HepG2 (cell line): ENCODE results near the gene AHSG. TPM values are rescaled to one million over a fixed set of nuclear protein-coding genes. Genes with fewer than 3 reads are reported as not detected.

Experiments used
- ATAC-seq: fragments of 200-7000 bp; cut with Tn5 transposase; 3 replicates; pipeline ENCODE4 v1.9.1; 2020; ENCODE audit warnings: mild to moderate bottlenecking, moderate library complexity
- BruUV-seq: library from RNA; stranded (reverse); fragments of 400-500 nt; replicated peaks from 2 replicates; lab custom pipeline; 2021; lab: Mats Ljungman, UMichigan
- CTCF ChIA-PET: fragments of 300-600 bp; formaldehyde crosslinking; extraction: SDS; loops from one replicate; lab custom pipeline; 2021; ENCODE audit warnings: low total read pairs, inconsistent platforms, low intra/inter-chr PET ratio; lab: Yijun Ruan, JAX
- POLR2A ChIA-PET: fragments of 350-600 bp; sonication (Branson Sonifier 250); formaldehyde crosslinking; loops from one replicate; lab custom pipeline; 2020; ENCODE audit warnings: antibody characterized with exemption, inconsistent platforms; lab: Yijun Ruan, JAX
- DNase-seq: peaks from one replicate; pipeline ENCODE4 v3.0.0-alpha.2; 2015; ENCODE audit warnings: low spot score
- FAIRE-seq: peaks from 3 replicates; lab custom pipeline; 2011; peaks lifted over from hg19 to GRCh38; lab: Jason Lieb, UNC
- H2AFZ ChIP-seq: one replicate; pipeline ENCODE4 v1.6.1; 2011; ENCODE audit warnings: low read length, inconsistent platforms
- H3K27ac ChIP-seq: fragments of 300-600 bp; 3 replicates; pipeline ENCODE4 v1.8.0; 2011; ENCODE audit warnings: mixed run types, mild to moderate bottlenecking, mixed read lengths, low read length, inconsistent platforms; ENCODE audit not compliant: insufficient read depth; ENCODE audit errors: extremely low read length
- H3K27me3 ChIP-seq, 2 experiments: fragments of 200-600 bp in 1 of 2; 2 replicates in 1 of 2; 3 replicates in 1 of 2; pipeline versions ENCODE4 v1.6.0 to v1.8.0; 2011; ENCODE audit warnings: low read length in 2 of 2, mild to moderate bottlenecking in 2 of 2, moderate library complexity in 2 of 2, inconsistent platforms in 1 of 2; ENCODE audit not compliant: insufficient read depth in 2 of 2, control insufficient read depth in 1 of 2
- H3K36me3 ChIP-seq, 2 experiments: fragments of 200-600 bp in 1 of 2; replicated peaks in 1 of 2; 2 replicates in 1 of 2; 3 replicates in 1 of 2; pipeline versions ENCODE4 v1.5.1 to v1.8.0; 2011; ENCODE audit warnings: low read length in 2 of 2, inconsistent platforms in 1 of 2; ENCODE audit not compliant: insufficient read depth in 2 of 2, control insufficient read depth in 1 of 2
- H3K4me1 ChIP-seq: 2 replicates; pipeline ENCODE4 v1.5.1; 2012; ENCODE audit warnings: low read length, inconsistent platforms; ENCODE audit not compliant: insufficient read depth
- H3K4me2 ChIP-seq: 2 replicates; pipeline ENCODE4 v1.6.0; 2011; ENCODE audit warnings: low read depth, low read length, inconsistent platforms
- H3K4me3 ChIP-seq, 3 experiments: fragments of 200-600 bp in 1 of 3; sonication (generic), shearing (Covaris generic) in 1 of 3; replicated peaks in 1 of 3; 2 replicates each; pipeline ENCODE4 v1.5.1; 2011 to 2016; ENCODE audit warnings: low read length in 3 of 3, inconsistent platforms in 2 of 3, low read depth in 2 of 3, mild to moderate bottlenecking in 2 of 3, control low read depth in 1 of 3, mixed read lengths in 1 of 3; ENCODE audit not compliant: insufficient read depth in 1 of 3
- H3K79me2 ChIP-seq: one replicate; pipeline ENCODE4 v1.6.1; 2011; ENCODE audit warnings: low read length, inconsistent platforms; ENCODE audit not compliant: insufficient read depth
- H3K9ac ChIP-seq: 2 replicates; pipeline ENCODE4 v1.6.0; 2011; ENCODE audit warnings: mild to moderate bottlenecking, low read depth, low read length, inconsistent platforms; ENCODE audit not compliant: insufficient read depth
- H3K9me3 ChIP-seq: 2 replicates; pipeline ENCODE4 v1.5.1; 2012; ENCODE audit warnings: mild to moderate bottlenecking, low read length
- H4K20me1 ChIP-seq: 2 replicates; pipeline ENCODE4 v1.6.0; 2011; ENCODE audit warnings: inconsistent platforms, mild to moderate bottlenecking, low read length, moderate library complexity; ENCODE audit not compliant: insufficient read depth
- MAF1 ChIP-seq: sonication (generic); formaldehyde crosslinking; IDR thresholded peaks from 2 replicates; pipeline ENCODE4 v1.5.0; 2020; ENCODE audit warnings: missing genetic modification reagents, borderline replicate concordance
- MLLT10 ChIP-seq: sonication (generic); formaldehyde crosslinking; IDR thresholded peaks from 2 replicates; pipeline ENCODE4 v1.4.0; 2020; ENCODE audit warnings: missing genetic modification reagents
- RBFOX2 ChIP-seq: fragments of 200-400 bp; formaldehyde crosslinking; IDR thresholded peaks from 2 replicates; pipeline ENCODE4 v1.6.1; 2017; ENCODE audit warnings: low read depth, mild to moderate bottlenecking, low read length
- REPIN1 ChIP-seq: sonication (generic); formaldehyde crosslinking; IDR thresholded peaks from 2 replicates; pipeline ENCODE4 v1.8.0; 2022; ENCODE audit warnings: missing genetic modification reagents, low read depth, mild to moderate bottlenecking, borderline replicate concordance
- RFXANK ChIP-seq: IDR thresholded peaks from 2 replicates; pipeline ENCODE4 v1.6.1; 2016
- SATB2 ChIP-seq: sonication (generic); formaldehyde crosslinking; IDR thresholded peaks from 2 replicates; pipeline ENCODE4 v1.5.0; 2020; ENCODE audit warnings: missing genetic modification reagents
- SNAI1 ChIP-seq: sonication (generic); formaldehyde crosslinking; IDR thresholded peaks from 2 replicates; pipeline ENCODE4 v1.5.0; 2020; ENCODE audit warnings: mild to moderate bottlenecking, missing genetic modification reagents, borderline replicate concordance
- SP4 ChIP-seq: sonication (generic); formaldehyde crosslinking; IDR thresholded peaks from 2 replicates; pipeline ENCODE4 v1.8.1; 2023; ENCODE audit warnings: mild to moderate bottlenecking, missing genetic modification reagents
- YEATS4 ChIP-seq: sonication (generic); formaldehyde crosslinking; IDR thresholded peaks from 2 replicates; pipeline ENCODE4 v1.4.0; 2020; ENCODE audit warnings: missing genetic modification reagents, borderline replicate concordance
- ZNF124 ChIP-seq: sonication (generic); formaldehyde crosslinking; IDR thresholded peaks from 2 replicates; pipeline ENCODE4 v1.4.0; 2020; ENCODE audit warnings: missing genetic modification reagents
- ZNF7 ChIP-seq: IDR thresholded peaks from 2 replicates; pipeline ENCODE4 v1.6.1; 2016; ENCODE audit warnings: missing biosample characterization, missing genetic modification reagents
- WGBS: methylation state at CpG from one replicate; pipeline ENCODE4 v1.1.6; 2017; ENCODE audit warnings: low lambda C conversion rate; 5-methylcytosine and 5-hydroxymethylcytosine counted together
- in situ Hi-C: cut with HindIII; loops from 2 replicates; pipeline ENCODE4 v1.10.0; 2017; ENCODE audit warnings: low pct_unique_long_range_greater_than_20kb; ENCODE audit not compliant: extremely low pct_ligation_motif_present
- intact Hi-C: fragments of 100-400 bp; cut with micrococcal nuclease; formaldehyde crosslinking; loops from one replicate; pipeline ENCODE4 v1.10.0; 2022; ENCODE audit not compliant: unreplicated experiment
- polyA plus RNA-seq, 8 experiments: library from polyadenylated mRNA; depleted of rRNA in 3 of 8; stranded (reverse) in 7 of 8; unstranded in 1 of 8; fragments of >200 nt; fragmentation: Illumina TruSeq in 4 of 8; extraction: Trizol in 4 of 8; gene quantifications; 2 replicates each; pipeline versions ENCODE4 v1.2.1 to v1.2.3, GENCODE V29; 2011 to 2016; ENCODE audit warnings: low read depth in 4 of 8, missing spikeins in 1 of 8, mixed read lengths in 1 of 8; ENCODE audit not compliant: insufficient read depth in 1 of 8
- total RNA-seq, 5 experiments: library from RNA; depleted of rRNA; stranded (reverse); fragments of >200 nt; fragmentation: Illumina TruSeq; extraction: Trizol; gene quantifications; 2 replicates each; pipeline ENCODE4 v1.2.3, GENCODE V29; 2016; ENCODE audit warnings: low read depth in 1 of 5
- TF ChIP-seq, protein P1 (sequence below): sonication (generic); formaldehyde crosslinking; IDR thresholded peaks from 2 replicates; pipeline ENCODE4 v1.4.0; 2020; ENCODE audit warnings: missing genetic modification reagents
- TF ChIP-seq, protein P2 (sequence below): sonication (generic); formaldehyde crosslinking; IDR thresholded peaks from 2 replicates; pipeline ENCODE4 v1.4.0; 2020; ENCODE audit warnings: missing genetic modification reagents, borderline replicate concordance
- TF ChIP-seq, protein P3 (sequence below): sonication (generic); formaldehyde crosslinking; IDR thresholded peaks from 2 replicates; pipeline ENCODE4 v1.8.0; 2022; ENCODE audit warnings: mild to moderate bottlenecking, missing genetic modification reagents

AHSG gene
- total and polyA plus RNA-seq, 2 of the 13 experiments (the other 11 are each of a cell fraction or from before 2014, with no cell fraction given): 2,043 to 19,152 TPM

DNA sequence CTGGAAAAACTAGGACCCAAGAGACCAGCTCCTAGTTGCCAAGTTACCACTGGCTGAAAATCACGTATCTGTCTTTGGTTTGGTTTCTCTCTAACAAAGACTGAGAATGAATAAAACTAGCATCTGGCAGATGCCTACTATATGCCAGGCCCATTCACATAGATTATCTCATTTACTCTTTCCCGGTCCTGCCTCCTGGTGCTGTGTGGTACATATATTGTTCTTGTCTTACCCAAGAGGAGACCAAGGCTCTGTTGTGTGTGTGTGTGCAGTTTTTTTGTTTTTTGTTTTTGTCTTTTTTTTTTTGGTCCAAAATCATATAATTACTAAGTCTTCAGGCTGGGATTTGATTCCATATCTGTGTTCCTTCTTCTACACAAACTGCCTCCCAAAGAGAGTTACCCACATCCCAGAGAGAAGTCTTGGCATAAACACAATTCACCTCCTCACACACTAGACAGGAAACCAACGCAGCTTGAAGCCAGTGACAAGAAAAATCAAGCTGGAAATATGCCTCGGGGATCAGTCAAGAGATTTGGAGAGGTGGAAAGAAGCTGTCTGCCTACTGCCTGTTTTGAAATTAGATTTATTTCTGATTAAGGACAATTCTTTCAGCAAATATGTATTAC is 891 bp downstream of the AHSG start:
- in situ Hi-C loops: loop anchor here (10.0 kb wide), 1 partner anchor 141 kb away; no protein-coding TSS in a partner anchor
- no peak for TF ChIP-seq REPIN1
- TF ChIP-seq, protein P1, sequence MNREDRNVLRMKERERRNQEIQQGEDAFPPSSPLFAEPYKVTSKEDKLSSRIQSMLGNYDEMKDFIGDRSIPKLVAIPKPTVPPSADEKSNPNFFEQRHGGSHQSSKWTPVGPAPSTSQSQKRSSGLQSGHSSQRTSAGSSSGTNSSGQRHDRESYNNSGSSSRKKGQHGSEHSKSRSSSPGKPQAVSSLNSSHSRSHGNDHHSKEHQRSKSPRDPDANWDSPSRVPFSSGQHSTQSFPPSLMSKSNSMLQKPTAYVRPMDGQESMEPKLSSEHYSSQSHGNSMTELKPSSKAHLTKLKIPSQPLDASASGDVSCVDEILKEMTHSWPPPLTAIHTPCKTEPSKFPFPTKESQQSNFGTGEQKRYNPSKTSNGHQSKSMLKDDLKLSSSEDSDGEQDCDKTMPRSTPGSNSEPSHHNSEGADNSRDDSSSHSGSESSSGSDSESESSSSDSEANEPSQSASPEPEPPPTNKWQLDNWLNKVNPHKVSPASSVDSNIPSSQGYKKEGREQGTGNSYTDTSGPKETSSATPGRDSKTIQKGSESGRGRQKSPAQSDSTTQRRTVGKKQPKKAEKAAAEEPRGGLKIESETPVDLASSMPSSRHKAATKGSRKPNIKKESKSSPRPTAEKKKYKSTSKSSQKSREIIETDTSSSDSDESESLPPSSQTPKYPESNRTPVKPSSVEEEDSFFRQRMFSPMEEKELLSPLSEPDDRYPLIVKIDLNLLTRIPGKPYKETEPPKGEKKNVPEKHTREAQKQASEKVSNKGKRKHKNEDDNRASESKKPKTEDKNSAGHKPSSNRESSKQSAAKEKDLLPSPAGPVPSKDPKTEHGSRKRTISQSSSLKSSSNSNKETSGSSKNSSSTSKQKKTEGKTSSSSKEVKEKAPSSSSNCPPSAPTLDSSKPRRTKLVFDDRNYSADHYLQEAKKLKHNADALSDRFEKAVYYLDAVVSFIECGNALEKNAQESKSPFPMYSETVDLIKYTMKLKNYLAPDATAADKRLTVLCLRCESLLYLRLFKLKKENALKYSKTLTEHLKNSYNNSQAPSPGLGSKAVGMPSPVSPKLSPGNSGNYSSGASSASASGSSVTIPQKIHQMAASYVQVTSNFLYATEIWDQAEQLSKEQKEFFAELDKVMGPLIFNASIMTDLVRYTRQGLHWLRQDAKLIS (CRISPR knock-in tag): peak; percentile 26; the same call in 1 of the 2 replicates
- TF ChIP-seq RFXANK: no peak
- peak; percentile 64; the same call in 1 of the 2 replicates for TF ChIP-seq SNAI1 (CRISPR knock-in tag)
- 0 out of 2 replicates have a peak, but pooled peaks have one; percentile 4 for TF ChIP-seq YEATS4 (CRISPR knock-in tag)
- peak; percentile 25; the same call in 1 of the 2 replicates for TF ChIP-seq MLLT10
- TF ChIP-seq, protein P2, sequence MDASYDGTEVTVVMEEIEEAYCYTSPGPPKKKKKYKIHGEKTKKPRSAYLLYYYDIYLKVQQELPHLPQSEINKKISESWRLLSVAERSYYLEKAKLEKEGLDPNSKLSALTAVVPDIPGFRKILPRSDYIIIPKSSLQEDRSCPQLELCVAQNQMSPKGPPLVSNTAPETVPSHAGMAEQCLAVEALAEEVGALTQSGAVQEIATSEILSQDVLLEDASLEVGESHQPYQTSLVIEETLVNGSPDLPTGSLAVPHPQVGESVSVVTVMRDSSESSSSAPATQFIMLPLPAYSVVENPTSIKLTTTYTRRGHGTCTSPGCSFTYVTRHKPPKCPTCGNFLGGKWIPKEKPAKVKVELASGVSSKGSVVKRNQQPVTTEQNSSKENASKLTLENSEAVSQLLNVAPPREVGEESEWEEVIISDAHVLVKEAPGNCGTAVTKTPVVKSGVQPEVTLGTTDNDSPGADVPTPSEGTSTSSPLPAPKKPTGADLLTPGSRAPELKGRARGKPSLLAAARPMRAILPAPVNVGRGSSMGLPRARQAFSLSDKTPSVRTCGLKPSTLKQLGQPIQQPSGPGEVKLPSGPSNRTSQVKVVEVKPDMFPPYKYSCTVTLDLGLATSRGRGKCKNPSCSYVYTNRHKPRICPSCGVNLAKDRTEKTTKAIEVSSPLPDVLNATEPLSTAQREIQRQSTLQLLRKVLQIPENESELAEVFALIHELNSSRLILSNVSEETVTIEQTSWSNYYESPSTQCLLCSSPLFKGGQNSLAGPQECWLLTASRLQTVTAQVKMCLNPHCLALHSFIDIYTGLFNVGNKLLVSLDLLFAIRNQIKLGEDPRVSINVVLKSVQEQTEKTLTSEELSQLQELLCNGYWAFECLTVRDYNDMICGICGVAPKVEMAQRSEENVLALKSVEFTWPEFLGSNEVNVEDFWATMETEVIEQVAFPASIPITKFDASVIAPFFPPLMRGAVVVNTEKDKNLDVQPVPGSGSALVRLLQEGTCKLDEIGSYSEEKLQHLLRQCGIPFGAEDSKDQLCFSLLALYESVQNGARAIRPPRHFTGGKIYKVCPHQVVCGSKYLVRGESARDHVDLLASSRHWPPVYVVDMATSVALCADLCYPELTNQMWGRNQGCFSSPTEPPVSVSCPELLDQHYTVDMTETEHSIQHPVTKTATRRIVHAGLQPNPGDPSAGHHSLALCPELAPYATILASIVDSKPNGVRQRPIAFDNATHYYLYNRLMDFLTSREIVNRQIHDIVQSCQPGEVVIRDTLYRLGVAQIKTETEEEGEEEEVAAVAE: 0 out of 2 replicates have a peak, but pooled peaks have one; percentile 2
- TF ChIP-seq, protein P3, sequence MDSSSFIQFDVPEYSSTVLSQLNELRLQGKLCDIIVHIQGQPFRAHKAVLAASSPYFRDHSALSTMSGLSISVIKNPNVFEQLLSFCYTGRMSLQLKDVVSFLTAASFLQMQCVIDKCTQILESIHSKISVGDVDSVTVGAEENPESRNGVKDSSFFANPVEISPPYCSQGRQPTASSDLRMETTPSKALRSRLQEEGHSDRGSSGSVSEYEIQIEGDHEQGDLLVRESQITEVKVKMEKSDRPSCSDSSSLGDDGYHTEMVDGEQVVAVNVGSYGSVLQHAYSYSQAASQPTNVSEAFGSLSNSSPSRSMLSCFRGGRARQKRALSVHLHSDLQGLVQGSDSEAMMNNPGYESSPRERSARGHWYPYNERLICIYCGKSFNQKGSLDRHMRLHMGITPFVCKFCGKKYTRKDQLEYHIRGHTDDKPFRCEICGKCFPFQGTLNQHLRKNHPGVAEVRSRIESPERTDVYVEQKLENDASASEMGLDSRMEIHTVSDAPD (CRISPR knock-in tag): no peak
- TF ChIP-seq ZNF7: no peak
- TF ChIP-seq RBFOX2: peak; percentile 93
- TF ChIP-seq ZNF124 (CRISPR knock-in tag): peak; percentile 25; the same call in 1 of the 2 replicates
- 0 out of 2 replicates have a peak, but pooled peaks have one; percentile 7 for TF ChIP-seq SATB2 (CRISPR knock-in tag)
- no peak for TF ChIP-seq MAF1
- peak; percentile 13 for TF ChIP-seq SP4 (CRISPR knock-in tag)

More for the DNA sequence above, 891 bp downstream of the AHSG start:
- Histone ChIP-seq H4K20me1 (peaks cover 44% of the 10 kb centered on the region), H3K4me2 (peak overlapping the region; percentile 92), H3K27me3 (no peaks in the 10 kb centered on the region; a peak in 1 of 5 replicates), H3K4me3 (peak overlapping the region; percentile 74 to 82 (median 76)), H3K9ac (peak overlapping the region; percentile 86), H3K27ac (peak overlapping the region; percentile 93), H3K79me2 (peaks cover 31% of the 10 kb centered on the region), H2AFZ (no peak overlapping the region), H3K9me3 (no peaks in the 10 kb centered on the region), H3K4me1 (peaks cover 88% of the 10 kb centered on the region), H3K36me3 (peaks cover 16 to 41% of the 10 kb centered on the region in 2 experiments)
- no TSS peak for BruUV-seq
- 3% methylated on average over 4 of the region's 4 CpGs for WGBS
- intact Hi-C loops: loop anchor here (1.0 to 2.0 kb wide), 5 partner anchors 15 to 208 kb away; partner anchors contain the start of gene DNAJB11
- FAIRE-seq (no peak), DNase-seq (no peak), ATAC-seq (no peak)
- ChIA-PET CTCF (interaction anchor here (2.7 kb wide), 1 partner anchor 24 kb away, joined by 20 read pairs; no protein-coding TSS in a partner anchor), POLR2A (interaction anchor here (0.6 to 27.1 kb wide), 12 partner anchors 9 to 660 kb away, joined by 3 to 854 read pairs (median 4); partner anchors contain the start of genes DNAJB11, EIF4A2 and TBCCD1)
